HepG2 (cell line): ENCODE data around the gene HENMT1. TPM values are rescaled to one million over a fixed set of nuclear protein-coding genes. Genes with fewer than 3 reads are reported as not detected.
A peak's percentile ranks its signal among the peaks of the same experiment; 100 is the strongest.

Experiments
- ATF7-NPFF ChIP-seq: sonication (generic); formaldehyde crosslinking; IDR thresholded peaks from 2 replicates; pipeline ENCODE4 v1.8.1; 2023; ENCODE audit warnings: mild to moderate bottlenecking, low read depth, missing genetic modification reagents, moderate library complexity
- EEA1 ChIP-seq: sonication (generic); formaldehyde crosslinking; IDR thresholded peaks from 2 replicates; pipeline ENCODE4 v1.5.1; 2020; ENCODE audit warnings: mild to moderate bottlenecking, missing genetic modification reagents, borderline replicate concordance
- HES4 ChIP-seq: sonication (generic); formaldehyde crosslinking; IDR thresholded peaks from 2 replicates; pipeline ENCODE4 v1.9.0; 2021; ENCODE audit warnings: mild to moderate bottlenecking, missing genetic modification reagents, borderline replicate concordance
- NFRKB ChIP-seq: fragments of 450-650 bp; IDR thresholded peaks from 2 replicates; pipeline ENCODE4 v1.6.1; 2017
- SIN3B ChIP-seq: fragments of 150-350 bp; IDR thresholded peaks from 2 replicates; pipeline ENCODE4 v1.6.1; 2014; ENCODE audit warnings: low read length
- SOX6 ChIP-seq, 2 experiments: fragments of 450-650 bp in 1 of 2; sonication (generic) in 1 of 2; formaldehyde crosslinking in 1 of 2; IDR thresholded peaks; 2 replicates each; pipeline versions ENCODE4 v1.4.0 to v1.6.1; 2017 to 2020; ENCODE audit warnings: antibody characterized with exemption in 1 of 2, mild to moderate bottlenecking in 1 of 2, missing genetic modification reagents in 1 of 2
- STAG1 ChIP-seq: sonication (generic); formaldehyde crosslinking; IDR thresholded peaks from 2 replicates; pipeline ENCODE4 v1.4.0; 2020; ENCODE audit warnings: missing genetic modification reagents
- U2AF1 ChIP-seq: fragments of 200-400 bp; formaldehyde crosslinking; optimal IDR thresholded peaks from 2 replicates; pipeline ENCODE3; 2017; ENCODE audit warnings: mild to moderate bottlenecking, low read depth, low read length
- ZFP1 ChIP-seq: IDR thresholded peaks from 2 replicates; pipeline ENCODE4 v1.6.1; 2016
- ZNF616 ChIP-seq: sonication (generic); formaldehyde crosslinking; IDR thresholded peaks from 2 replicates; pipeline ENCODE4 v1.5.0; 2020; ENCODE audit warnings: low read depth, mild to moderate bottlenecking, missing genetic modification reagents
- ZNF770 ChIP-seq: sonication (generic); formaldehyde crosslinking; IDR thresholded peaks from 2 replicates; pipeline ENCODE4 v1.5.0; 2020; ENCODE audit warnings: mild to moderate bottlenecking, missing genetic modification reagents
- polyA plus RNA-seq, 8 experiments: library from polyadenylated mRNA; depleted of rRNA in 3 of 8; stranded (reverse) in 7 of 8; unstranded in 1 of 8; fragments of >200 nt; fragmentation: Illumina TruSeq in 4 of 8; extraction: Trizol in 4 of 8; gene quantifications; 2 replicates each; pipeline versions ENCODE4 v1.2.1 to v1.2.3, GENCODE V29; 2011 to 2016; ENCODE audit warnings: low read depth in 4 of 8, missing spikeins in 1 of 8, mixed read lengths in 1 of 8; ENCODE audit not compliant: insufficient read depth in 1 of 8
- total RNA-seq, 5 experiments: library from RNA; depleted of rRNA; stranded (reverse); fragments of >200 nt; fragmentation: Illumina TruSeq; extraction: Trizol; gene quantifications; 2 replicates each; pipeline ENCODE4 v1.2.3, GENCODE V29; 2016; ENCODE audit warnings: low read depth in 1 of 5
- TF ChIP-seq, protein P1 (sequence below): sonication (generic); formaldehyde crosslinking; IDR thresholded peaks from 2 replicates; pipeline ENCODE4 v1.4.0; 2020; ENCODE audit warnings: mild to moderate bottlenecking, missing genetic modification reagents
- TF ChIP-seq, protein P2 (sequence below): sonication (generic); formaldehyde crosslinking; IDR thresholded peaks from 2 replicates; pipeline ENCODE4 v1.8.0; 2023; ENCODE audit warnings: mild to moderate bottlenecking, missing genetic modification reagents
- TF ChIP-seq, protein P3 (sequence below): sonication (generic); formaldehyde crosslinking; conservative IDR thresholded peaks from 2 replicates; pipeline ENCODE4 v1.4.0; 2020; ENCODE audit warnings: missing genetic modification reagents

HENMT1 gene
- total and polyA plus RNA-seq, 2 of the 13 experiments (the other 11 are each of a cell fraction or from before 2014, with no cell fraction given) = not detected

- TF ChIP-seq, protein P1, sequence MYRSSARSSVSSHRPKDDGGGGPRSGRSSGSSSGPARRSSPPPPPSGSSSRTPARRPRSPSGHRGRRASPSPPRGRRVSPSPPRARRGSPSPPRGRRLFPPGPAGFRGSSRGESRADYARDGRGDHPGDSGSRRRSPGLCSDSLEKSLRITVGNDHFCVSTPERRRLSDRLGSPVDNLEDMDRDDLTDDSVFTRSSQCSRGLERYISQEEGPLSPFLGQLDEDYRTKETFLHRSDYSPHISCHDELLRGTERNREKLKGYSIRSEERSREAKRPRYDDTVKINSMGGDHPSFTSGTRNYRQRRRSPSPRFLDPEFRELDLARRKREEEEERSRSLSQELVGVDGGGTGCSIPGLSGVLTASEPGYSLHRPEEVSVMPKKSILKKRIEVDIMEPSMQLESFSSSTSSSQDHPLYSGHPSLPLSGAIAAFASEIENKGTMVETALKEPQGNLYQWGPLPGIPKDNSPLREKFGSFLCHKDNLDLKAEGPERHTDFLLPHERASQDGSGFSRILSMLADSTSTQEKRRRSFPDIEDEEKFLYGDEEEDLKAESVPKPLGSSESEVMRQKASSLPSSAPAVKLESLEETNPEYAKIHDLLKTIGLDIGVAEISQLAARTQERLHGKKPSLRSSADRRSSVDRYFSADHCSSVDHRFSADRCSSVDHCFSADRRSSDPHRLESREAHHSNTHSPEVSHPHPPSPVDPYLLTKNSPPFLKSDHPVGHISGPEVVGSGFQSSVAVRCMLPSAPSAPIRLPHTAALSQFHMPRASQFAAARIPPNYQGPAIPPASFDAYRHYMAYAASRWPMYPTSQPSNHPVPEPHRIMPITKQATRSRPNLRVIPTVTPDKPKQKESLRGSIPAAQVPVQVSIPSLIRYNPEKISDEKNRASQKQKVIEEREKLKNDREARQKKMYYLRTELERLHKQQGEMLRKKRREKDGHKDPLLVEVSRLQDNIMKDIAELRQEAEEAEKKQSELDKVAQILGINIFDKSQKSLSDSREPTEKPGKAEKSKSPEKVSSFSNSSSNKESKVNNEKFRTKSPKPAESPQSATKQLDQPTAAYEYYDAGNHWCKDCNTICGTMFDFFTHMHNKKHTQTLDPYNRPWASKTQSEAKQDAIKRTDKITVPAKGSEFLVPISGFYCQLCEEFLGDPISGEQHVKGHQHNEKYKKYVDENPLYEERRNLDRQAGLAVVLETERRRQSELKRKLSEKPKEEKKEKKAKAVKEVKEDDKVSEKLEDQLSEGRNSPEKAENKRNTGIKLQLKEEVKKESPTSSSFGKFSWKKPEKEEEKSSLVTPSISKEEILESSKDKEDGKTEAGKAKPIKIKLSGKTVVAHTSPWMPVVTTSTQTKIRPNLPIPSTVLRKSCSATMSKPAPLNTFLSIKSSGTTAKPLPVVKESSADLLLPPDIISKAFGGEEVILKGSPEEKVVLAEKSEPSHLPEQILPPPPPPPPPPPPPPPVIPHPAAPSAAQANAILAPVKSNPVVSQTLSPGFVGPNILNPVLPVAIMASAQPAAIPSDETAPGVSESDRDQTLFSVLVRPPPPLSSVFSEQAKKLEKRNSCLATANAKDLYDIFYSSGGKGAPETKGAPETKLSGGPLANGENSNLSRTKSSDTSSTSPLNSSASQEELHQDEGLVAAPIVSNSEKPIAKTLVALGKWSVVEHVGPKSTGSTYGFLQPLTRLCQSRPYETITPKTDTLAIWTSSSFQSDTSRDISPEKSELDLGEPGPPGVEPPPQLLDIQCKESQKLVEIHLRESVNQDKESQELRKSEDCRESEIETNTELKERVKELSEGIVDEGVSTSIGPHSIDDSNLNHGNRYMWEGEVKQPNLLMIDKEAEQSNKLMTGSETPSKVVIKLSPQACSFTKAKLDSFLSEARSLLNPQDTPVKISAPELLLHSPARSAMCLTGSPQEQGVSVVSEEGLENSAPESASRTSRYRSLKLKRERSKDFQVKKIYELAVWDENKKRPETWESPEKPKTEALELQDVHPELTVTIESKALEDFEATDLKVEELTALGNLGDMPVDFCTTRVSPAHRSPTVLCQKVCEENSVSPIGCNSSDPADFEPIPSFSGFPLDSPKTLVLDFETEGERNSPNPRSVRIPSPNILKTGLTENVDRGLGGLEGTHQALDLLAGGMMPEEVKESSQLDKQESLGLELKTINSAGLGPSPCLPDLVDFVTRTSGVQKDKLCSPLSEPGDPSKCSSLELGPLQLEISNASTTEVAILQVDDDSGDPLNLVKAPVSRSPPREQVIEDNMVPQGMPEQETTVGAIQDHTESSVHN (CRISPR knock-in tag) = no peak
- TF ChIP-seq ZNF770 (CRISPR knock-in tag) = no peak
- TF ChIP-seq EEA1 = no peak
- TF ChIP-seq, protein P2, sequence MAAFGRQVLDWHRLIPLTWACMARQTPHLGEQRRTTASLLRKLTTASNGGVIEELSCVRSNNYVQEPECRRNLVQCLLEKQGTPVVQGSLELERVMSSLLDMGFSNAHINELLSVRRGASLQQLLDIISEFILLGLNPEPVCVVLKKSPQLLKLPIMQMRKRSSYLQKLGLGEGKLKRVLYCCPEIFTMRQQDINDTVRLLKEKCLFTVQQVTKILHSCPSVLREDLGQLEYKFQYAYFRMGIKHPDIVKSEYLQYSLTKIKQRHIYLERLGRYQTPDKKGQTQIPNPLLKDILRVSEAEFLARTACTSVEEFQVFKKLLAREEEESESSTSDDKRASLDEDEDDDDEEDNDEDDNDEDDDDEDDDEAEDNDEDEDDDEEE (CRISPR knock-in tag) = no peak
- TF ChIP-seq, protein P3, sequence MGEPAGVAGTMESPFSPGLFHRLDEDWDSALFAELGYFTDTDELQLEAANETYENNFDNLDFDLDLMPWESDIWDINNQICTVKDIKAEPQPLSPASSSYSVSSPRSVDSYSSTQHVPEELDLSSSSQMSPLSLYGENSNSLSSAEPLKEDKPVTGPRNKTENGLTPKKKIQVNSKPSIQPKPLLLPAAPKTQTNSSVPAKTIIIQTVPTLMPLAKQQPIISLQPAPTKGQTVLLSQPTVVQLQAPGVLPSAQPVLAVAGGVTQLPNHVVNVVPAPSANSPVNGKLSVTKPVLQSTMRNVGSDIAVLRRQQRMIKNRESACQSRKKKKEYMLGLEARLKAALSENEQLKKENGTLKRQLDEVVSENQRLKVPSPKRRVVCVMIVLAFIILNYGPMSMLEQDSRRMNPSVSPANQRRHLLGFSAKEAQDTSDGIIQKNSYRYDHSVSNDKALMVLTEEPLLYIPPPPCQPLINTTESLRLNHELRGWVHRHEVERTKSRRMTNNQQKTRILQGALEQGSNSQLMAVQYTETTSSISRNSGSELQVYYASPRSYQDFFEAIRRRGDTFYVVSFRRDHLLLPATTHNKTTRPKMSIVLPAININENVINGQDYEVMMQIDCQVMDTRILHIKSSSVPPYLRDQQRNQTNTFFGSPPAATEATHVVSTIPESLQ (CRISPR knock-in tag) = no peak
- 0 out of 2 replicates have a peak, but pooled peaks have one; percentile 2 for TF ChIP-seq STAG1 (CRISPR knock-in tag)
- TF ChIP-seq SIN3B = no peak
- TF ChIP-seq SOX6 (IDR thresholded peaks at IDR 0.05) = no peak
- TF ChIP-seq SOX6 (CRISPR knock-in tag; IDR thresholded peaks at IDR 0.05) = no peak
- TF ChIP-seq NFRKB = no peak
- TF ChIP-seq ZFP1 (CRISPR knock-in tag) = no peak
- no peak for TF ChIP-seq ATF7-NPFF (CRISPR knock-in tag)
- no peak for TF ChIP-seq HES4 (CRISPR knock-in tag)
- no peak for TF ChIP-seq U2AF1
- no peak for TF ChIP-seq ZNF616 (CRISPR knock-in tag)
Observed at GRCh38 chr1:108692724-108693655, 32.1 kb upstream of the HENMT1 start (continued).
